Suprapubic skin (tissue), 3 donors: ENCODE measurements around the gene SUPT5H.

Experiments used
- EP300 ChIP-seq: sonication (generic); formaldehyde crosslinking; IDR thresholded peaks from one replicate; pipeline ENCODE4 v1.6.1; 2017; ENCODE audit warnings: antibody characterized with exemption
- POLR2A ChIP-seq, 2 donors: fragments of 450-650 bp; IDR thresholded peaks; one replicate each; pipeline ENCODE4 v1.6.1; 2017; ENCODE audit warnings: antibody characterized with exemption in 2 of 2, mild to moderate bottlenecking in 2 of 2, moderate library complexity in 2 of 2
- TF ChIP-seq, protein P1 (sequence below), 2 donors: fragments of 200-600 bp in 1 of 2; fragments of 450-650 bp in 1 of 2; sonication (generic) in 1 of 2; IDR thresholded peaks; one replicate each; pipeline ENCODE4 v1.5.1; 2016 to 2019; ENCODE audit warnings: antibody characterized with exemption in 2 of 2, mild to moderate bottlenecking in 1 of 2, moderate library complexity in 1 of 2

DNA sequence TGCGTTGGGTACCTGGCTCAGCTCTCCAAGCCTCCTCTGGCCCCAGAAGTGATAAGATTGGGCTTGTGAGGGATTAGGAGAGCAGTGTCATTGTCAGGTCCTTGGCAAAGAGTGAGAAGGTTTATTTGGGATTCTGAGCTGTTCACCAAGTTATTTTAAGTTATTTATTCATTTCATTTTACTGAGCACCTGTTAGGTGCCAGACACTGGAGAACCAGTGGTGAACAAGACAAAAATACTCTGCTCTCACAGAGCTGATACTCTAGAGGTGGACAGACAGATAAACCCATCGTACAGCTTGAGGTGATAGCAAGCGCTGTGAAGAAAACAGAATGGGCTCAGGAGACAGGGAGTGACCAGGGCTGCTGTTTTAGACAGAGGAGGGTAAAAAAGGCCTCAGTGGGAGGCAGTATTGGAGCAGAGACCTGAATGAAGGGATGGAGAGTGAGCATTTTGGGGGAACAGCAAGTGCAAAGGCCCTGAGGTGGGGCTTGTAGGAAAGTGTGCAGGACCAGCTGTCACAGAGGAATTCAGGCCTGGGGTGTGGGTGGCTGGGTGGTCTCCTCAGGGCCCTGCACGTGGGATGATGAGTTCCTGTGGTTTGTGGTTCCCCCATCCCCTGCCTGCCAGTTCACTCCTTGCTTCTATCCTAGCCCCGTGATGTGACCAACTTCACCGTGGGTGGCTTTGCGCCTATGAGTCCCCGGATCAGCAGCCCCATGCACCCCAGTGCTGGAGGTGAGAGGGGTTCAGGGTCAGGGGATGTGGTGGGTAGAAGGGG is 26.6 kb downstream of the SUPT5H start:
- TF ChIP-seq POLR2A (IDR thresholded peaks at IDR 0.05) (no peak), EP300 (no peak)
- TF ChIP-seq, protein P1, sequence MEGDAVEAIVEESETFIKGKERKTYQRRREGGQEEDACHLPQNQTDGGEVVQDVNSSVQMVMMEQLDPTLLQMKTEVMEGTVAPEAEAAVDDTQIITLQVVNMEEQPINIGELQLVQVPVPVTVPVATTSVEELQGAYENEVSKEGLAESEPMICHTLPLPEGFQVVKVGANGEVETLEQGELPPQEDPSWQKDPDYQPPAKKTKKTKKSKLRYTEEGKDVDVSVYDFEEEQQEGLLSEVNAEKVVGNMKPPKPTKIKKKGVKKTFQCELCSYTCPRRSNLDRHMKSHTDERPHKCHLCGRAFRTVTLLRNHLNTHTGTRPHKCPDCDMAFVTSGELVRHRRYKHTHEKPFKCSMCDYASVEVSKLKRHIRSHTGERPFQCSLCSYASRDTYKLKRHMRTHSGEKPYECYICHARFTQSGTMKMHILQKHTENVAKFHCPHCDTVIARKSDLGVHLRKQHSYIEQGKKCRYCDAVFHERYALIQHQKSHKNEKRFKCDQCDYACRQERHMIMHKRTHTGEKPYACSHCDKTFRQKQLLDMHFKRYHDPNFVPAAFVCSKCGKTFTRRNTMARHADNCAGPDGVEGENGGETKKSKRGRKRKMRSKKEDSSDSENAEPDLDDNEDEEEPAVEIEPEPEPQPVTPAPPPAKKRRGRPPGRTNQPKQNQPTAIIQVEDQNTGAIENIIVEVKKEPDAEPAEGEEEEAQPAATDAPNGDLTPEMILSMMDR (IDR thresholded peaks at IDR 0.05), result no peak
